HG02884 (cell line): Measurements from ENCODE around the gene BOLA2B.
"Not testable (repeated sequence)": the region's sequence is repeated elsewhere in the genome, so short reads cannot be mapped to it uniquely, and the experiment has no call there.

ENCODE experiments used
- ATAC-seq: cut with Tn5 transposase; IDR thresholded peaks from one replicate; pipeline ENCODE4 v1.9.1; 2021; ENCODE audit warnings: mild to moderate bottlenecking, moderate library complexity; ENCODE audit not compliant: unreplicated experiment

Gene BOLA2B

GRCh38 chr16:30184891-30185682, 8.4 kb downstream of the BOLA2B start:
- no peak for ATAC-seq

GRCh38 chr16:30184096-30184890, 9.2 kb downstream of the BOLA2B start:
- peak; percentile 23 for ATAC-seq

- peak; percentile 42 for ATAC-seq
These were observed 10.0 kb downstream of the BOLA2B start, which contains the start of gene CORO1A for GRCh38 chr16:30183233-30184095. CORO1A (plus strand) TSS chr16:30183602; CDS start chr16:30185210, 1,608 bp downstream.

- ATAC-seq: no peak
These were observed 12.7 kb downstream of the BOLA2B start for GRCh38 chr16:30180741-30181140.

GRCh38 chr16:30179931-30180330, 13.5 kb downstream of the BOLA2B start:
- ATAC-seq: no peak

GRCh38 chr16:30179195-30179594, 14.3 kb downstream of the BOLA2B start:
- no peak for ATAC-seq

DNA sequence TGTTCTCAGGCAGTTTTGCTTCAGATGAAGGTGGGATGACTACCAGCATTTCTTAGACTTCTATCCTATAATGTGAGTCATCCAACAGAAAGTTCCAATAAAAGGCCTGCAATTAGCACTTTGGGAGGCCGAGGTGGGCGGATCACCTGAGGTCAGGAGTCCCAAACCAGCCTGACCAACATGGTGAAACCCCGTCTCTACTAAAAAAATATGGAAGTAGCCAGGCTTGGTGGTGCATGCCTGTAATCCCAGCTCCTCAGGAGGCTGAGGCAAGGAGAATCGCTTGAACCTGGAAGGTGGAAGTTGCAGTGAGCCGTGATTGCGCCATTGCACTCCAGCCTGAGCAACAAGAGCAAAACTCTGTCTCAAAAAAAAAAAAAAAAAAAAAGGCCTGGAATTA, 16.6 kb downstream of the BOLA2B start:
- not testable (repeated sequence) for ATAC-seq

DNA sequence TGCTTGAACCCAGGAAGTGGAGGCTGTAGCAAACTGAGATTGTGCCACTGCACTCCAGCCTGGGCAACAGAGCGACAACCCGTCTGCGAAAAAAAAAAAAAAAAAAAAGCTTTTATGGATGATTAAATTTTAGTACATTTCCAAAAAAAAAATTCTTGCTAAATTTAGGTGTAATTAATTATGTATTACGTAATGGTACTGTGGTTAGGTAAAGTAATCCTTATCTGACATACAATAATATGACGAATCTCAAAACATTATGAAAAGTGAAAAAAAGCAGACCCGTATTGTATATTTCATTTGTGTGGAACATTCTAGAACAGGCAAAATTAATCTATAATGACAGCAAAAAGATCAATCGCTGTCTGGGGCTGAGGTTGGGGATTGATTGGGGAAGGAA, 20.4 kb downstream of the BOLA2B start:
- no peak for ATAC-seq

DNA sequence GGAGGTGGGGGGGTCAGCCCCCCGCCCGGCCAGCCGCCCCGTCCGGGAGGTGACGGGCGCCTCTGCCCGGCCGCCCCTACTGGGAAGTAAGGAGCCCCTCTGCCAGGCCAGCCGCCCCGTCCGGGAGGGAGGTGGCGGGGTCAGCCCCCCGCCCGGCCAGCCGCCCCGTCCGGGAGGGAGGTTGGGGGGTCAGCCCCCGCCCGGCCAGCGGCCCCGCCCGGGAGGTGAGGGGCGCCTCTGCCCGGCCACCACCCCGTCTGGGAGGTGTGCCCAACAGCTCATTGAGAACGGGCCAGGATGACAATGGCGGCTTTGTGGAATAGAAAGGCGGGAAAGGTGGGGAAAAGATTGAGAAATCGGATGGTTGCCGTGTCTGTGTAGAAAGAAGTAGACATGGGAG, 23.3 kb downstream of the BOLA2B start:
- not testable (repeated sequence) for ATAC-seq

GRCh38 chr16:30169416-30169815, 24.1 kb downstream of the BOLA2B start:
- ATAC-seq: not testable (repeated sequence)

DNA sequence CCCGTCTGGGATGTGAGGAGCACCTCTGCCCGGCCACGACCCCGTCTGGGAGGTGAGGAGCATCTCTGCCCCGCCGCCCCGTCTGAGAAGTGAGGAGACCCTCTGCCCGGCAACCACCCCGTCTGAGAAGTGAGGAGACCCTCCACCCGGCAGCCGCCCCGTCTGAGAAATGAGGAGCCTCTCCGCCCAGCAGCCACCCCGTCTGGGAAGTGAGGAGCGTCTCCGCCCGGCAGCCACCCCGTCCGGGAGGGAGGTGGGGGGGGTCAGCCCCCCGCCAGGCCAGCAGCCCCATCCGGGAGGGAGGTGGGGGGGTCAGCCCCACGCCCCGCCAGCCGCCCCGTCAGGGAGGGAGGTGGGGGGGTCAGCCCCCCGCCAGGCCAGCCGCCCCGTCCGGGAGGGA, 24.7 kb downstream of the BOLA2B start:
- not testable (repeated sequence) for ATAC-seq

GRCh38 chr16:30166202-30166902, 27.1 kb downstream of the BOLA2B start:
- no peak for ATAC-seq

- ATAC-seq: no peak
These were observed 29.9 kb downstream of the BOLA2B start for GRCh38 chr16:30163538-30163937.

DNA sequence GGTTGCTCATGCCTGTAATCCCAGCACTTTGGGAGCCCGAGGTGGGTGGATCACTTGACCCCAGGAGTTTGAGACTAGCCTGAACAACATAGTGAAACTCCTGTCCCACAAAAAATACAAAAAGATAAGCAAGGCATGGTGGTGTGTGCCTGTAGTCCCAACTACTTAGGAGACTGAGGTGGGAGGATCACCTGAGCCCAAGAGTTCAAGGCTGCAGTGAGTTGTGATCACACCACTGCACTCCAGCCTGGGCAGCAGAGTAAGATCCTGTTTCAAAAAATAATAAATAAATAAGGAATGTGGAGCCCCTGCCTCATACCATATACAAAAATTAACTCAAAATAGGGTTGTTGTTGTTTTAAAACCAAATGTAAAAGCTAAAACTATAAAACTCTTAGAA, 36.3 kb downstream of the BOLA2B start:
- no peak for ATAC-seq

DNA sequence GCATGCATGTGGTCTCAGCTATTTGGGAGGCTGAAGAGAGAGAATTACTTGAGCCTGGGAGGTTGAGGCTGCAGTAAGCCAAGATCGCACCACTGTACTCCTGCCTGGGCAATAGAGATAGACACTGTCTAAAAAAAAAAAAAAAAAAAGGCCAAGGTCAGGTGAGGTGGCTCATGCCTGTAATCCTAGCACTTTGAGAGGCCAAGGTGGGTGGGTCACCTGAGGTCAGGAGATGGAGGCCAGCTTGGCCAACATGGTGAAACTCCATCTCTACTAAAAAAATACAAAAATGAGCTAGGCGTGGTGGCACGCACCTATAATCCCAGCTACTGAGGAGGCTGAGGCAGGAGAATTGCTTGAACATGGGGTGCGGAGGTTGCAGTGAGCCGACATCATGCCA, 38.3 kb downstream of the BOLA2B start:
- no peak for ATAC-seq

- ATAC-seq: no peak
These were observed 40.9 kb downstream of the BOLA2B start for GRCh38 chr16:30152517-30152916.

- ATAC-seq: no peak
These were observed 42.4 kb downstream of the BOLA2B start for GRCh38 chr16:30151091-30151490.

DNA sequence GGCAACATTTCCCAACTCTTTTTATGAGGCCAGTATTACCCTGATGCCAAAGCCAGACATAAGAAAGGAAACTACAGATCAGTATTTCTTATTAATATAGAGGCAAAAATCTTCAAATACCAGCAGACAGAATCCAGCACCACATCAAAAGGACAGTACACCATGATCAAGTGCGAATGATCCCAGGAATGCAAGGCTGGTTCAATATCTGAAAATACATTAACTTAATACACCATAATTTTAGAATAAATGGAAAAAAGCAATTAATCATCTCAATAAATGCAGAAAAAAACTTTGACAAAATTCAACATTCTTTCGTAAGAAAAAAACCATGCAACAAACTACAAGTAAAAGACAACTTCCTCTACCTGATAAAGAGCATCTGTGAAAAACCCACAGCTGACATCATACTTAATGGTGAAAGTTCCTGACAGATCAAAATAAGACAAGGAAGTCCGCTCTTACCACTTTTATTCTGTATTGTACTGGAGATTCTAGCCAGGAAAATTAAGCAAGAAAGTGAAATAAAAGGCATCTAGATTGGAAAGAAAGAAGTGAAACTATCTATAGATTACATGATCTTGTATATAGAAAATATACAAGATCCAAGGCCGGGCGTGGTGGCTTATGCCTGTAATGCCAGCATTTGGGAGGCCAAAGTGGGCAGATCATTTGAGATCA, 44.1 kb downstream of the BOLA2B start:
- ATAC-seq: no peak

DNA sequence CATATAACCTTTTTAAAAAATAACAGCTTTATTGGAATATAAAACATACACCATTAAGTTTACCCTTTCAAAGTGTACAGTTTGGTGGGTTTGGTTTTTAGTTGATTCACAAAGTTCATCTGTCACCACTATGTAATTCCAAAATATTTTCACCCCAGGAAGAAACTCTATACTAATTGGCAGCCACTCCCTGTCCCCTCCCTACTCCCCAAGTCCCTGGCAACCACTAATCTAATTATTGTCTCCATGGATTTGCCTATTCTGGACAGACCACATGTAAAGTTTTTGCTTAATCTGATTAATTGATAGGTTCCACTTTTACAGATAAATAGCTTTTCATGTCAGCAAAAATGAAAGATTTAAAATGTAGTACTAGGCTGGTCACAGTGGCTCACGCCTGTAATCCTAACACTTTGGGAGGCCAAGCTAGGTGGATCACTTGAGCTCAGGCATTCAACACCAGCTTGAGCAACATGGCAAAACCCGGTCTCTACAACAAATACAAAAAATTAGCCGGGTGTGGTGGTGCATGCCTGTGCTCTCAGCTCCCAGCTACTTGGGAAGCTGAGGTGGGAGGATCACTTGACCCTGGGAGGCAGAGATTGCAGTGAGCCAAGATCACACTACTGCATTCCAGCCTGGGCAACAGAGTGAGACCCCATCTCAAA, 45.5 kb downstream of the BOLA2B start:
- no peak for ATAC-seq
